A673 (cell line): ENCODE measurements around the gene NCKIPSD. TPM values are rescaled to one million over a fixed set of nuclear protein-coding genes. Genes with fewer than 3 reads are reported as not detected.
"Not testable (repeated sequence)": the region's sequence is repeated elsewhere in the genome, so short reads cannot be mapped to it uniquely, and the experiment has no call there.

Experiments
- BruUV-seq: library from RNA; stranded (reverse); fragments of 400-500 nt; replicated peaks from 2 replicates; lab custom pipeline; 2021; lab: Mats Ljungman, UMichigan
- CTCF ChIA-PET: fragments of 300-600 bp; sonication (Branson Sonifier 250); formaldehyde crosslinking; loops from one replicate; lab custom pipeline; 2022; ENCODE audit warnings: antibody characterized with exemption; lab: Charles Lee
- POLR2A ChIA-PET: fragments of 300-600 bp; sonication (Branson Sonifier 250); formaldehyde crosslinking; loops from one replicate; lab custom pipeline; 2022; ENCODE audit warnings: antibody characterized with exemption; ENCODE audit not compliant: low non-redundant PET; lab: Charles Lee
- DNase-seq: peaks from one replicate; pipeline ENCODE4 v3.0.0-alpha.2; 2015; ENCODE audit warnings: low spot score
- H3K27ac ChIP-seq: fragments of 200-600 bp; sonication (generic); 2 replicates; pipeline ENCODE4 v1.5.1; 2016; ENCODE audit warnings: mixed run types, low read depth, mild to moderate bottlenecking, mixed read lengths, antibody characterized with exemption, low read length; ENCODE audit not compliant: poor library complexity, severe bottlenecking
- H3K27me3 ChIP-seq: fragments of 200-600 bp; sonication (generic); replicated peaks from 2 replicates; pipeline ENCODE4 v1.6.1; 2017; ENCODE audit warnings: mixed run types, low read depth, mild to moderate bottlenecking, mixed read lengths, antibody characterized with exemption, low read length; ENCODE audit not compliant: insufficient read depth, poor library complexity
- H3K36me3 ChIP-seq: fragments of 200-600 bp; sonication (generic); 2 replicates; pipeline ENCODE4 v1.6.1; 2016; ENCODE audit warnings: mixed run types, mild to moderate bottlenecking, mixed read lengths, antibody characterized with exemption, low read length; ENCODE audit not compliant: insufficient read depth, poor library complexity, severe bottlenecking
- H3K4me1 ChIP-seq: fragments of 200-600 bp; sonication (generic); 2 replicates; pipeline ENCODE4 v1.6.1; 2017; ENCODE audit warnings: mixed run types, mild to moderate bottlenecking, mixed read lengths, antibody characterized with exemption, low read length; ENCODE audit not compliant: insufficient read depth, poor library complexity, severe bottlenecking
- H3K4me3 ChIP-seq: fragments of 200-600 bp; sonication (generic); 2 replicates; pipeline ENCODE4 v1.5.1; 2016; ENCODE audit warnings: low read depth, mixed run types, mild to moderate bottlenecking, mixed read lengths, low read length; ENCODE audit not compliant: poor library complexity, severe bottlenecking
- H3K9me3 ChIP-seq: fragments of 200-600 bp; sonication (generic); 2 replicates; pipeline ENCODE4 v1.6.1; 2016; ENCODE audit warnings: mixed run types, low read depth, mild to moderate bottlenecking, mixed read lengths, antibody characterized with exemption, low read length; ENCODE audit not compliant: poor library complexity, severe bottlenecking
- CTCF ChIP-seq: fragments of 300-800, 200-600 bp; sonication (generic); conservative IDR thresholded peaks from 2 replicates; pipeline ENCODE4 v1.5.1; 2017; ENCODE audit warnings: low read depth, mild to moderate bottlenecking, antibody characterized with exemption, low read length, moderate library complexity, mixed read lengths
- EZH2 ChIP-seq: fragments of 200-600 bp; sonication (generic); IDR thresholded peaks from 2 replicates; pipeline ENCODE4 v1.6.1; 2017; ENCODE audit warnings: borderline replicate concordance, low read depth, mild to moderate bottlenecking, mixed read lengths, antibody characterized with exemption, low read length; ENCODE audit not compliant: poor library complexity, severe bottlenecking
- intact Hi-C: fragments of 100-400 bp; cut with micrococcal nuclease; formaldehyde crosslinking; loops from one replicate; pipeline ENCODE4 v1.10.0; 2022; ENCODE audit not compliant: unreplicated experiment
- total RNA-seq: library from RNA; stranded (reverse); gene quantifications from 2 replicates; pipeline ENCODE4 v1.2.3, GENCODE V29; 2021

NCKIPSD gene
- total RNA-seq, 1 experiment from 2014 or later = 15.0 TPM

GRCh38 chr3:48727511-48727910, 41.8 kb upstream of the NCKIPSD start:
- no peak overlapping the region for H3K27ac ChIP-seq
- intact Hi-C loops = no loop called here
- no peak for DNase-seq
- no peaks in the 10 kb centered on the region for H3K4me1 ChIP-seq
- ChIA-PET CTCF (no interaction called here), POLR2A (no interaction called here)
- no peaks in the 10 kb centered on the region for H3K36me3 ChIP-seq
- no peaks in the 10 kb centered on the region for H3K27me3 ChIP-seq
- no peak overlapping the region for H3K4me3 ChIP-seq
- no peaks in the 10 kb centered on the region for H3K9me3 ChIP-seq
- BruUV-seq = no TSS peak
- TF ChIP-seq CTCF (no peak), EZH2 (no peak)

GRCh38 chr3:48725185-48725855, 39.6 kb upstream of the NCKIPSD start:
- H3K27ac ChIP-seq, BruUV-seq, H3K27me3 ChIP-seq, POLR2A ChIA-PET, DNase-seq, intact Hi-C loops, H3K4me1 ChIP-seq, H3K36me3 ChIP-seq, H3K9me3 ChIP-seq, CTCF ChIA-PET, H3K4me3 ChIP-seq: not testable (repeated sequence)

- POLR2A ChIA-PET = no interaction called here
- CTCF ChIA-PET = no interaction called here
- intact Hi-C loops = no loop called here
- TF ChIP-seq CTCF (no peak), EZH2 (no peak)
- Histone ChIP-seq H3K4me1 (no peaks in the 10 kb centered on the region), H3K27ac (no peak overlapping the region), H3K36me3 (no peaks in the 10 kb centered on the region), H3K27me3 (no peaks in the 10 kb centered on the region), H3K4me3 (no peak overlapping the region), H3K9me3 (no peaks in the 10 kb centered on the region)
- no peak for DNase-seq
- no TSS peak for BruUV-seq
Observed at GRCh38 chr3:48723725-48724124, 38.0 kb upstream of the NCKIPSD start.

GRCh38 chr3:48723293-48723692, 37.6 kb upstream of the NCKIPSD start:
- H3K4me3 ChIP-seq, H3K27ac ChIP-seq, CTCF ChIA-PET, BruUV-seq, H3K36me3 ChIP-seq, intact Hi-C loops, H3K9me3 ChIP-seq, DNase-seq, POLR2A ChIA-PET, H3K4me1 ChIP-seq, H3K27me3 ChIP-seq: not testable (repeated sequence)
